GM13977 (cell line): ENCODE data around the gene GGT5.
"Not testable (repeated sequence)": the region's sequence is repeated elsewhere in the genome, so short reads cannot be mapped to it uniquely, and the experiment has no call there.

Source experiments
- DNase-seq: peaks from one replicate; pipeline ENCODE4 v3.0.0; 2012; ENCODE audit warnings: low spot score
- CTCF ChIP-seq: IDR thresholded peaks from 2 replicates; pipeline ENCODE4 v1.5.1; 2012; ENCODE audit warnings: mild to moderate bottlenecking, control low read depth; ENCODE audit not compliant: insufficient read depth; ENCODE audit errors: extremely low read depth, missing control alignments
- in situ Hi-C: fragments of 300-500 bp; cut with MboI; formaldehyde crosslinking; loops from one replicate; pipeline ENCODE4 v1.12.0; 2022; ENCODE audit warnings: low sequenced_read_pairs, low pct_unique_long_range_greater_than_20kb, mixed read lengths, inconsistent platforms; ENCODE audit not compliant: unreplicated experiment

The GGT5 gene

DNA sequence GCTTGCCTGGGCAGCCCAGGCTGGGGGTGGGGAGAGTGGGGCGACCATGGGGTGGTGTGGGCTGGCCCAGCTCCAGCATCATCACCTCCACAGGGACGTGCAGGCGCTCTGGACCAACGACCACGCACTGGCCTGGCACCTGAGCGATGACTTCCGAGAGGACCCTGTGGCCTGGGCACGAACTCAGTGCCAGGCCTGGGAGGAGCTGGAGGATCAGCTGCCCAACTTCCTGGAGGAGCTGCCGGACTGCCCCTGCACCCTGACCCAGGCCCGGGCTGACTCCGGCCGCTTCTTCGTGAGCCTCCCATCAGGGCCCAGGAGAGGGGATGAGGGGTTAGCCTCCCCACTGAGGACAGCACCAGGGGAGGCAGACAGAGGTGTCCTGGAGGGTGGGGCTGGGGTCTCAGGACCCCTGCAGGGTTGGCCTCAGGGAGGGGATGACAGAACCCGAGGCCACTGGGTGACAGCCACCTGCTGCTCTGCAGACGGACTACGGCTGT lies 59.8 kb downstream of the GGT5 start:
- DNase-seq: no peak
- TF ChIP-seq CTCF: no peak
- in situ Hi-C loops: no loop called here

DNA sequence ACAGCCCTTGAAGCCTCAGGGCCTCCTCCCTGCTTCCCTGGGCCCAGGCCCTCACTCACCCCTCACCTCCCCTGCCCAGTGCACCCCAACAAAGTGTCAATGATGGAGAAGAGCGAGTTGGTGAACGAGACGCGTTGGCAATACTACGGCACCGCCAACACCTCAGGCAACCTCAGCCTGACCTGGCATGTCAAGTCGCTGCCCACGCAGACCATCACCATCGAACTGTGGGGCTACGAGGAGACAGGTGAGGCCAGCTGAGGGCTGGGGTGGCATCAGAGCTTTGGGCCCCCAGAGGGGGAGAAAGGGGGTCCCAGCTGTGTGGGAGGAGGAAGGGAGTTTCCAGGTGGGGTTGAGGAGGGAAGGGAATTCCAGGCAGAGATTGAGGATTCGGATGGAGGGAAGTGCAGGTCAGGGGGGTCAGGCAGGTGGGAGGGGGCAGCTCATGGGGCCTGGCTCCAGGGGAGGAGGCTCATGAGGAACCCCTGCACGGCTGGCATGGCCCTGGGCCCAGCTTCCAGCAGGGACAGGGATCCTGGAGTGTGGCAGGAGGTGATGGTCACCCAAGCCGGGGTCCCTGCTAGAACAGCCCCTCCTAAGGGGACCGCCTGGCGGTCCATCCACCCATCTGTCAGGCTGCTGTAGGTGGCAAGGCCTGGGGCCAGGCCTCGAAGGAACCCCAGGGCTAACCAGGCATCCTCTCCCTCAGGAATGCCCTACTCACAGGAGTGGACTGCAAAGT lies 60.7 kb downstream of the GGT5 start:
- in situ Hi-C loops: no loop called here
- TF ChIP-seq CTCF: no peak
- DNase-seq: no peak

GRCh38 chr22:24183321-24184031 lies 61.4 kb downstream of the GGT5 start:
- no peak for DNase-seq
- TF ChIP-seq CTCF: no peak
- in situ Hi-C loops: no loop called here

- DNase-seq, in situ Hi-C loops: not testable (repeated sequence)
Observed at GRCh38 chr22:24182900-24183246, 62.0 kb downstream of the GGT5 start.

- in situ Hi-C loops: no loop called here
- peak; percentile 17 for TF ChIP-seq CTCF
- DNase-seq: no peak
Observed at GRCh38 chr22:24181996-24182899, 62.6 kb downstream of the GGT5 start.

GRCh38 chr22:24181088-24181995 lies 63.5 kb downstream of the GGT5 start, which contains the start of gene SUSD2:
SUSD2 (plus strand) TSS chr22:24181487; CDS start chr22:24181520, 33 bp downstream.
- DNase-seq: no peak
- in situ Hi-C loops: no loop called here
- no peak for TF ChIP-seq CTCF
